ENCODE results near the gene PREPL. TPM values are rescaled to one million over a fixed set of nuclear protein-coding genes. Genes with fewer than 3 reads are reported as not detected.

Gene PREPL
- total and polyA plus RNA-seq, 2 donors (not counting 3 experiments of a cell fraction or from before 2014, with no cell fraction given), result 10.1 to 25.7 TPM

DNA sequence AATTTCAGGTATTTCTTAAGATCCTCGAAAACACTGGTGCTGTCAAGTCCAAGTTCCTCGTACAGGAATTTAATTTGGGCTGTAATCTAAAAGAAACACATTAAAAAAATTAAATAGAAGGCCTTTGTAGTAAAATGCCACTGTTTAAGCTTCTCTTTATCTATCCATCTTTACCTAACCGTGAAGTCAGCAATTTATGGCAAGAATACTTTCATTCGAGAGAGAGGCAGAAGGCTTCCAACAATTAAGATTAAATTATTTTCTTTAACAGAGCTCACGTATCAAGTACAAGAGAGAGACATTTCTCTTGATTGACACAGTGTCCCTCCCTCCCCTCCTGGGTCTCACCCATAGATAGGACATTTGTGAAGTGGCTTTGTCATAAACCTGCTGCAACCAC, 39.9 kb downstream of the PREPL start:
- no peak overlapping the region for H3K4me2 ChIP-seq (ENCODE audit: insufficient read depth, low read length)
- intact Hi-C loops (cut with micrococcal nuclease), result no loop called here
- H3K9ac ChIP-seq (replicated peaks; ENCODE audit: extremely low read depth, insufficient read depth, low read length), result no peak overlapping the region
- FAIRE-seq (no peak), DNase-seq (ENCODE audit: low read depth, low spot score) (no peak)
- H2AFZ ChIP-seq (ENCODE audit: low read depth, low read length), result no peak overlapping the region
- H3K36me3 ChIP-seq (ENCODE audit: control insufficient read depth in 2 of 2, extremely low read depth in 1 of 2, insufficient read depth in 2 of 2, low read length in 2 of 2), result peaks cover 7 to 8% of the 10 kb centered on the region in 2 experiments
- dilution Hi-C loops (cut with MboI; ENCODE audit: extremely low pct_ligation_motif_present, low sequenced_read_pairs), result no loop called here
- no peaks in the 10 kb centered on the region for H4K20me1 ChIP-seq (replicated peaks; ENCODE audit: control insufficient read depth, extremely low read depth, insufficient read depth, low read length)
- no TSS peak for BruUV-seq (replicated peaks)
- H3K27ac ChIP-seq (ENCODE audit: insufficient read depth, low read depth, low read length), result no peak overlapping the region
- H3K79me2 ChIP-seq (ENCODE audit: control insufficient read depth, insufficient read depth, low read length), result no peaks in the 10 kb centered on the region
- POLR2A ChIA-PET, result no interaction called here
- no peaks in the 10 kb centered on the region for H3K9me3 ChIP-seq (replicated peaks; ENCODE audit: control insufficient read depth, insufficient read depth, low read length)
- no peak overlapping the region for H3K4me3 ChIP-seq (replicated peaks in 1 of 3; ENCODE audit: insufficient read depth in 1 of 3, low read depth in 1 of 3, low read length in 3 of 3)
- no peaks in the 10 kb centered on the region for H3K27me3 ChIP-seq (ENCODE audit: control insufficient read depth in 2 of 2, insufficient read depth in 2 of 2, low read length in 2 of 2)
- H3K9me1 ChIP-seq (replicated peaks; ENCODE audit: control insufficient read depth, extremely low read depth, insufficient read depth, low read length), result no peaks in the 10 kb centered on the region
- CTCF ChIA-PET, result interaction anchor here (0.9 to 1.0 kb wide), 2 partner anchors 9 to 33 kb away, joined by 3 read pairs; no protein-coding TSS in a partner anchor
- no peak for TF ChIP-seq GATA2 (IDR thresholded peaks at IDR 0.05; ENCODE audit: insufficient read depth, insufficient read length, low read depth, low read length)
- TF ChIP-seq, protein P1, sequence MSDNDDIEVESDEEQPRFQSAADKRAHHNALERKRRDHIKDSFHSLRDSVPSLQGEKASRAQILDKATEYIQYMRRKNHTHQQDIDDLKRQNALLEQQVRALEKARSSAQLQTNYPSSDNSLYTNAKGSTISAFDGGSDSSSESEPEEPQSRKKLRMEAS (IDR thresholded peaks at IDR 0.05; ENCODE audit: insufficient read depth, insufficient read length), result no peak
- no peak for TF ChIP-seq MYC (IDR thresholded peaks at IDR 0.05; ENCODE audit: low read depth, low read length)
- TF ChIP-seq FOS (IDR thresholded peaks at IDR 0.05; ENCODE audit: borderline replicate concordance, insufficient read depth, low read length), result no peak
- no peak for TF ChIP-seq EZH2 (IDR thresholded peaks at IDR 0.05; ENCODE audit: borderline replicate concordance, low read depth, low read length, severe bottlenecking)
- no peak for TF ChIP-seq POLR2A (IDR thresholded peaks at IDR 0.05; ENCODE audit: low read depth, low read length)
- TF ChIP-seq, protein P2, sequence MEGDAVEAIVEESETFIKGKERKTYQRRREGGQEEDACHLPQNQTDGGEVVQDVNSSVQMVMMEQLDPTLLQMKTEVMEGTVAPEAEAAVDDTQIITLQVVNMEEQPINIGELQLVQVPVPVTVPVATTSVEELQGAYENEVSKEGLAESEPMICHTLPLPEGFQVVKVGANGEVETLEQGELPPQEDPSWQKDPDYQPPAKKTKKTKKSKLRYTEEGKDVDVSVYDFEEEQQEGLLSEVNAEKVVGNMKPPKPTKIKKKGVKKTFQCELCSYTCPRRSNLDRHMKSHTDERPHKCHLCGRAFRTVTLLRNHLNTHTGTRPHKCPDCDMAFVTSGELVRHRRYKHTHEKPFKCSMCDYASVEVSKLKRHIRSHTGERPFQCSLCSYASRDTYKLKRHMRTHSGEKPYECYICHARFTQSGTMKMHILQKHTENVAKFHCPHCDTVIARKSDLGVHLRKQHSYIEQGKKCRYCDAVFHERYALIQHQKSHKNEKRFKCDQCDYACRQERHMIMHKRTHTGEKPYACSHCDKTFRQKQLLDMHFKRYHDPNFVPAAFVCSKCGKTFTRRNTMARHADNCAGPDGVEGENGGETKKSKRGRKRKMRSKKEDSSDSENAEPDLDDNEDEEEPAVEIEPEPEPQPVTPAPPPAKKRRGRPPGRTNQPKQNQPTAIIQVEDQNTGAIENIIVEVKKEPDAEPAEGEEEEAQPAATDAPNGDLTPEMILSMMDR (IDR thresholded peaks at IDR 0.05; ENCODE audit: extremely low read depth in 1 of 2, insufficient read depth in 1 of 2, low read depth in 1 of 2, low read length in 2 of 2), result no peak
- no peak for TF ChIP-seq JUN (IDR thresholded peaks at IDR 0.05; ENCODE audit: borderline replicate concordance, insufficient read depth, insufficient read length, low read depth)
- TF ChIP-seq POLR2AphosphoS5 (IDR thresholded peaks at IDR 0.05; ENCODE audit: insufficient read depth, low read depth, low read length), result no peak
- H3K4me1 ChIP-seq (ENCODE audit: control insufficient read depth, extremely low read depth, insufficient read depth, low read length), result no peaks in the 10 kb centered on the region

Data from endothelial cell of umbilical vein (primary cell).